Brain pericyte (primary cell): ENCODE data around the gene SYCE3.

Source experiments
- DNase-seq: peaks from one replicate; pipeline ENCODE4 v3.0.0-alpha.2; 2012; ENCODE audit warnings: low read depth, low spot score

The SYCE3 gene

DNA sequence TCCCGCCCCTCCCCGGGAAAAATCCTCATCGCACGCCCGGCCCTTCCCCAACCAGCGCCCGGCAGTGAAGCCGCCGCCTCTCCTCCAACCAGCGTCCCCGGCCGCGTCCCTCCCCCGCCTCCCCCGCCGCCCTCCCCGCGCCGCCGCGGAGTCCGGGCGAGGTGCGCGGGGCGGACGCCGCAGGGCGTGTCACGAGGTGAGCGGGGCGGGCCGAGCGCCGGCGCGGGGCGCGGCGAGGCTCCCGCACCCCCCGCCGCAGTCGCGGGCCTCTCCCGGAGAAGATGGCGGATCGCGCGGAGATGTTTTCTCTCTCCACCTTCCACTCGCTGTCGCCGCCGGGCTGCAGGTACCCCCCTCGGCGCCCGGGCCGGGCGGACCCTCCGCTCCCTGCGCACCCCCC is 37.8 kb upstream of the SYCE3 start, which contains the start of gene MAPK8IP2:
Gene MAPK8IP2, plus strand, starts transcription at position 256 of the 400 bp plus-strand sequence. Its CDS starts 26 bp downstream, at position 282.
- no peak for DNase-seq

DNA sequence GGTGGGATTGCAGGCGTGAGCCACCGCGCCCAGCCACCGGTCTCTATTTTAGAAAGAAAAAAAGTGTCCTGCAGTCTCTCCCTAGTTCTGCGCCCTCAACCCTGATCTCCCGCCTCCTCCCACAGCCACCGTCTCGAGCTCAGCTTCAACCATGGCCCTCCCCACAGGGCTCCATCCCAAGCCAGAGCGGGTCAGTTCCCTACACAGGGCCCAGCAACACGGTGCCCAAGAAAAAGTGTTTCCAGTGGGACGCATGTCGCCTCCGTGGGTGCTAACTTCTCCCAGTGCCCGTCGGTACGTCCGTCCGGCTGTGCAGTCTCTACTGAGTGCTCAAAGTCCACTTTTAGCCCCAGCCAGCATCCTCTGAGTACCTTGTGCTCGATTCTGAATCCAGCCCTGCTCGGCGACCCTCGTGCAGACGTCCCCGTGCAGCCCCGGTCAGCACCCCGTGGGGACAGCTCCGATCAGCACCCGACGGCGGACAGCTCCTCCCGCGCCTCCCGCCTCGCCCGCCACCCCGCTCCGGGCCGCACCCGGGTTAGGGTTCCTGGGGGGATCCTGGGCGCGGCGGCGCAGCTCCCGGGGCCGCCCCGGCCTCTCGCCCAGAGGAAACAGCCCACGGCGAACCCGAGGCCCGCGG is 37.2 kb upstream of the SYCE3 start:
- DNase-seq: no peak

DNA sequence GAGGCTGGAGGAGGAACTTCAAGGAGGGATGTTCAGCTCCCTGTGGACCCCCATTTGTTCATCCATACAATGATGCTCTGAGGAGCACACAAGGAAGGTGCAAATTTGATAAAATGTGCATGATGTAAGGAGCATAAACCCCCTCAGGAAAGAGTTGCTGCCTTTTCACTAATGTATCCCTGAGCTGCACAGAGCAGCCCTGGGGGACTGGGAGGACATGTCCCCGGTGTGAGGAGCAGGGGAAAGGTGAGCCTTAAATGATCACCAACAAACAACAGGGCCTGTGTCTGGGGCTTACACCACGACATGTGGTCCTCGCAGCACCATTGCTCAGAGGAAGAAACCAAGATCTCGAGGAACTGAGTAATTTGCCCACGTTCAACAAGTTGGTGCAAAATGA is 34.4 kb upstream of the SYCE3 start:
- DNase-seq: no peak

DNA sequence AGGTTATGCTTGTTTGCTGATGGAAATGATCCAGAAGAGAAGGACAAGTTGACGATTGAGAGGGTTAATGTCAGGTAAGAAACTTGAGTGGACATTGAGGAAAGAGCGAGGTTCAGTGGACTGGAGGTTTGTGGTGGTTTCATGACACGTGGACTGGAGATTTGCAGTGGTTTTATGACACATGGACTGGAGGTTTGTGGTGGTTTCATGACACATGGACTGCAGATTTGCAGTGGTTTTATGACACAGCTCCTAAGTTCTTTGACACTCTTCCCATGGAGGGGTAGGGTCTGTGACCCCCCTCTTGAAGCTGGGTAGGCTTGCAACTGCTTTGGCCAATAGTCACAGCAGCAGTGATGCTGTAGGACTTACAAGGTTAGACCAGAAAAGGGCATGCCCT is 32.5 kb upstream of the SYCE3 start:
- DNase-seq: no peak

DNA sequence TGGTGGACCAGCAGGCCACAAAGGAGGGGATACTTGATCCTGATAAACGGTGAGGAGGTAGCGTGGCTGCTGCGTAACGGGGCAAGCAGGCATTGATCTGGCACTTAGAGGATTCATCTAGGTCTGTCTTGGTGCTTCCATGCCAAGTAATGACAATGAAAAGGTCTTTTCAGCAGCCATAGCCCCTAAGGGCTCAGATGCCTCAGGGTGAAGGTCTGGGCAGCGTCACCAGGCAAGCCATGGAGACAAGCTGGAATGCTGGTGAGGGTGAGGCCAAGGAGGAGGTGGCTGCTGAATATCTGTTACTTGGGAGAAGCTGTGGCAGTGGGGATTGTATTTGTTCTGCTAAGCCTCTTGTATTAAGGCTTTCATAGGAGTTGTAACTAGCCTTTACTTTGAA is 24.7 kb upstream of the SYCE3 start:
- no peak for DNase-seq

DNA sequence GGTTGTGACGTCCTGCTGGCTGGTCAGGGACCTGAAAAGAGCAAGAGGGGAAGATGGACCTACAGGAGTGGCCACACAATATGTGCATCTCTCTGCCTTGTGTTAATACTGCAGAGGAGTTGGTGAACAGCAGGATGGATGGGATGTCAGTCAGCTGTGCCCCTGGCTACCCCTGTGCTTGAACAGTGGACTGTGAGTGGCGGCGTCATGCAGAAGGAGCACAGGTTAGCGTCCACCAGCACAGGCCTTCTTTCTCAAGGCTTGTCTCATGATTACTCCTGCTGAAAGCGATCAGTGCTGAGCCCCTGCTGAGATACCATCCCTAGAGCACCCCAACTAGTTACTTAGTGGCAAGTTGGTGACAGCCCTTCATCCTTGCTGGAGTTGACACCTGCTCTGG is 23.7 kb upstream of the SYCE3 start:
- no peak for DNase-seq

DNA sequence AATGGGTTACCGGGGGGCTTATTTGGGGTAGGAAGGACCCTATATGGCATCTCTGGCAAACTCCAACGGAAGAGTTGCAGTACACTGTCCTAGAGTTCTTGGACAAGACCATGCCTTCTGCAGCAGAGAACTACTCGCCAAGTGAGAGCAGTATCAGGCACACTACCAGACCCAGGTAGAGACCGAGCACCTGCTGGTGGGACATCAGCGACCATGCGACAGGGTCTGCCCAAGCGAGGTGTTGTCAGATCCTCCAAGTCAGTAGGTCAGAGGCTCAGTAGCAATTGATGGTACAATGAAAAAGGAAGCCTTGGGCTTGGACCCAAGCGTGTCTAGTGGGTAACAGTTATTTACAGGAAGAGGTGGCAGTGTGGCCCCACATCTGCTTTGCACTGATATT is 23.1 kb upstream of the SYCE3 start:
- no peak for DNase-seq

DNA sequence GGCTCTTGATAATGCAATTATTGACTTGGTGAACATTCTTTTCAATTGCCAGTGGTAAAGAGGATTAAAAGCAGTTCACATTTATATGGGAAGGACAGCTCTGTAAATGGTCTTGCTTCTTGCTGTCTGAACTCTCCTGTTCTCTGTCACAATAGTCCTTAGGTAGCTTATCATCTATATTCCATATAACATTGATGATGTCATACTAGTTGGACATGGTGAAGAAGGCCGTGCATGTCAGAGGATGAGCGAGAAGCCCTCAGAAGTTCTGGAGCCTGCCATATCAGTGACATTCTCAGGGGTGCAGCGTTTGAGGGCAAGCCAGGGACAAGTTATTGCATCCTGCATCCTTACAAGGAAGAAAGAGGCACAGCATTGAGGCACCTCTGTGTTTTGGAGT is 22.5 kb upstream of the SYCE3 start:
- no peak for DNase-seq

DNA sequence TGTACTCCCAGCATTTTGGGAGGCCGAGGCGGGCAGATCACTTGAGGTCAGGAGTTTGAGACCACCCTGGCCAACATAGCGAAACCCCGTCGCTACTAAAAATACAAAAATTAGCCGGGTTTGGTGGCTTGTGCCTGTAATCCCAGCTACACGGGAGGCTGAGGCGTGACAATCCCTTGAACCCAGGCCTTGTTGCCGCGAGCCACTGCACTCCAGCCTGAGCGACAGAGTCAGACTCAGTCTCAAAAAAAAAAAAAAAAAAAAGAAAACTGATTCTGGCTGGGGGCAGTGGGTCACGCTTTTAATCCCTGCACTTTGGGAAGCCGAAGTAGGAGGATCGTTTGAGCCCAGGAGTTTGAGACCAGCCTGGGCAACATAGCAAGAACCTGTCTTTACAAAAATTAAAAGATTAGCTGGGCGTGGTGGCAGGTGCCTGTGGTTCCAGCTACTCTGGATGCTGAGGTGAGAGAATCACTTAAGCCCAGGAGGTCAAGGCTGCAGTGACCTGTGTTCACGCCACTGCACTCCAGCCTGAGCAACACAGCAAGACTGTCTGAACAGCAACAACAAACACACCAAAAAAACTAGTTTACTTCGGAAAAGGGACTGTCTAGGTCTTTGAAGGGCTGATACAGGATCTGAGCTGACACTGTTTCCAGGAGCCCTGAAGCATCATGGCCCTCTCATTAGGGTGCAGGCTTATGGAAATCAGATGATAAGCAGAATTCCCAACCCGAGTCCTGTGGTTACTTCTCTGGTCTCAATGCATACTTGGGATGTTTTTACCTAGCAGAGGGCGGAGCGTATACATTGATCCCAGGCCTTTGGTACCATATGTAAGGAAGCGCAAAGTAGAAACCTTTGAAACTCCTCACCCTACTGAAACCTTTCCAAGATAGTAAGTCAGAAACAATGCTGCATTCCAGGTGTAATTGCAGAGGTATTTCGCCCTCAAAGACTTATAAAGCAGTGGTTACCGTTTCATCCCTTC is 21.7 kb upstream of the SYCE3 start:
- DNase-seq: no peak

DNA sequence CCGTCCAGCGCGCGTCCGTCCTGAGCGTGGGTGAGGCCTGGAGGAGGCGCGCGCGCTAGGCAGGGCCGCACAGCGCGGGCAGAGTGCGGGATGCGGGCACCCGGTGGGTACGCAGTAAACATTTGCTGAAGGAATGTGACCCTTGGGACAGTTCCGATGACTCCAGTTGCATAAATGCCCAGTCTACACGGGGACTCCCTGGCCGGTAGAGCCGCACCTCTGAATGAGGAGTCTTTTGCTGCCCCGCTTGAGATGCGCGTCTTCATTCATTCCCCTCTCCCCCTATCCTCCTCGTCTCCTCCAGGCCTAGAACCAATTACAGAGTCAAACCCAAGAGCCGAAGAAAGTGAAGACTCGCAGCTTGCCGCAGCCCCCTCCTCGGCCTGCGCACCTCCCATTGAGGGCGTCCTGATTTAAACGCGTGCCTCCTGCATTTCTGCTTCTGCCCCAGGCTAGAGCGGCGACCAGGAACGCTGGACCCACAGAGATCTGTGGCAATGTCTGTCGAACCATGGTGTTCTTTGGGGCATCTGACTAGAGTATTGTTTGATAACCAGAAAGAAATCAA is 20.7 kb upstream of the SYCE3 start:
- no peak for DNase-seq

DNA sequence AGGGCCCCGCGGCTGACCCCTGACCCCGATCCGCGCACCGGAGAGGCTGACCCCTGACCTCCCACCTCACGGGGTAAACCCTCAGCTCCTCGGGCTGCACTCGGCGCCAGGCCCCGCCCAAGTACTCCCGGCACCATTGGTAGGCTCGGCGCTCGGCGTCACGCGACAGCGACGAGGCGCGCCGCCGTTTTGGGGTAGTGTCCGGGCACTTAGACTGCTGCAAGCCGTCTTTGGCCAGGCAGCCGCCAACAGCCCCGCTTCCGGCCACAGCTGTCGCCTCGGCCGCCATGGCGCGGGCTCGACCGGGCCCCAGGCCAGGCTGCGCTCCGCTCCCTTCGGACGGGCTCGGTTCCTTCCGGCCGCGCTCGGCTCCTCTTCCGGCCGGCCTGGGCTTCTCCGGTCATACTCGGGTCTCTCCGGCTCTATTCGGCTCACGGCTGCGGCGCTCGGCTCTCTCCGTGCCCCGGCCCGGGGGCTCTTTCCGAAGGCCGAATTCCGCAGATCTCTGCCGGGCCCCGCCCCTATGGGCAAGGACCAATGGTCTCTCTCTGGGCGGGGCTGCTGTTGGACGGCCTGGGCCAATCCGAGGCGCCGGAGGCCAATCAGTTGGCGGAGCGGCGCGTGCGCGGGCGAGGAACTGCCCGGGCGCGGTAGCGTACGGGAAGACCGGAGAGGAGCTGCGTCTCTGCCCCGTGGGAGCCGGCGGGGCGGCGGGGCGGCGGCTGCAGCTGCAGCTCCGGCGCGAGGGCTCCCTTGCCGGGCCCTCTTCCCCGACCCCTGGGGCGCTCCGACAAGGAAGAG is 20.0 kb upstream of the SYCE3 start, which contains the start of gene CHKB:
Gene CHKB, minus strand, starts transcription at position 357 of the 801 bp plus-strand sequence. Its CDS starts 68 bp downstream, at position 289.
- peak; percentile 91 for DNase-seq

DNA sequence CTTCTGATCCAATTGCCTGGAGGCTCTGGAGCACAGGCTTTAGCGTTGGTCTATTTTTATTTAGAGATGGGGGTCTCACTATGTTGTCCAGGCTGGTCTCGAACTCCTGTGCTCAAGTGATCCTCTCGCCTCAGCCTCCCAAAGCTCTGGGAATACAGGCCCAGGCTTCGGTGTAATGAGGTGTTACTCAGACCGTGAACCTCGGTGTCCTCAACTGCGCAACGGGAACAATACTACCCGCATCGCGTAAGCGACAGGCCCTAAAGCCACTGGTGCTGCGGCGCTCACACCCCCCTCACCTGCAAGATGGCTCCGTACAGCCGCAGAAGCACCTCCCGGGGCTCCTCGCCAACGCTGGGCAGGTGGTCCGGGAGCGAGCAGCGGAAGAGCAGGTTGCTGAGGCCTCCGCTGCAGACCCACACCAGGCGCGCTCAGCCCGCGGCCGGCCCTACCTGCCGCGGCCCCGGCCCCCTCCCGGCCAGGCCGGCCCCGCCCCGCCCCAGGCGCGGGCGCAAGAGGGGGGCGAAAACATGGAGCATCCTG is 19.3 kb upstream of the SYCE3 start:
- DNase-seq: no peak

DNA sequence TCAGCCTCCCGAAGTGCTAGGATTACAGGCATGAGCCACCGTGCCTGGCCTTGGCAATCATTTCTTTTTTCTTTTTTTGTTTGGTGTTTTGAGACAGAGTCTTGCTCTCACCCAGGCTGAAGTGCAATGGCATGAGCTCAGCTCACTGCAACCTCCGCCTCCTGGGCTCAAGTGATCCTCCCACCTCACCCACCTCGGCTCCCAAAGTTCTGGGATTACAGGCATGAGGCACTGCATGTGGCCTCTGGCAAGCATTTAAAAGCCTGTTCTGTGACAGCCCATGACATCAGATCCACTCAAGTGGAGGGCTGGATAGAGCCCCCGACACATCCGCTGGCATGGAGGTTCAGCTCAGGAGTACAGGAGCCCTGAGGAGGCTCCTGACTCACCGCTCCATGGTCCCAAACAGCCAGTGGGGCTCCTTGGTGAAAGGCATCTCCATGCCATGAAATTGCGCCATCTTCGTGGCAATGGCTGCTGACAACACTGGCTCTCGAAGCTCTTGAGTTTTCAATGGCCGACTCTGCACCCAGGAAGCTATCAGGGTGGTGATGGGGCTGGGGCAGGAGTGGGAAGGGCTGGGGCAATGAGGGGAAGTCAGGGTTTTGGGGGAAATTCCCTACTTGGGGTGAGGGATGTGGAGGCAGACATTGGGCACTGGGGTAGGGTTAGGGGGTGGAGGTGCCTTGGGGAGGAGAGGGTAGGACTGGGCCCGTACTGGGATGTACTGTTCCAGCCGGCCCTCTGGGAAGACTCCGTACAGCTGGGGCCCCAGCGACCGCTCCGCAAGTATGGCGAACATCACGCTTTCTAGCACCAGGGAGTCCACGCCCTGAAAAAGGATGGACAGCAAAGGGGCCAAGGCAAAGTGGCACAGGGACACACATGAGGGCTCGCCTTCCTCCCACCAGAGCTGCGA is 18.6 kb upstream of the SYCE3 start:
- no peak for DNase-seq

DNA sequence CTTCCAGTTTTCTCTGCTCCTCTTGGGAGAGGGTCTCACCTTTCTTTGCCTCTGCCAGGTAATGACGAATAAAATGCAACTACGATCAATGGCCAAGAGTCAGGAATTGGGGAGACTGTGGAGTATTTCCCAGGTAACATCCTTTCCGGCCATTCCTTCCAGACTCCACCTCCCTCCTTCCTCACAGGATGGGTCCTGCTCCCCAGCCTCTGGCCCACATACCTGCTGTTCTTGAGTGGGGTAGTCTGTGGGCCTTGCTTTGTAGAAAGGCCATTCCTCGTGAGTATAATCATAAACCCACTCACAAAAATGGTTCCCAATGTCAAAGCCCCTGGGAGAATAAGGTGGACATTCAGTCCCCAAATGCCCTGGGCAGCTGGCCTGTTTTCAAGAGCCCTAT is 17.0 kb upstream of the SYCE3 start:
- no peak for DNase-seq

DNA sequence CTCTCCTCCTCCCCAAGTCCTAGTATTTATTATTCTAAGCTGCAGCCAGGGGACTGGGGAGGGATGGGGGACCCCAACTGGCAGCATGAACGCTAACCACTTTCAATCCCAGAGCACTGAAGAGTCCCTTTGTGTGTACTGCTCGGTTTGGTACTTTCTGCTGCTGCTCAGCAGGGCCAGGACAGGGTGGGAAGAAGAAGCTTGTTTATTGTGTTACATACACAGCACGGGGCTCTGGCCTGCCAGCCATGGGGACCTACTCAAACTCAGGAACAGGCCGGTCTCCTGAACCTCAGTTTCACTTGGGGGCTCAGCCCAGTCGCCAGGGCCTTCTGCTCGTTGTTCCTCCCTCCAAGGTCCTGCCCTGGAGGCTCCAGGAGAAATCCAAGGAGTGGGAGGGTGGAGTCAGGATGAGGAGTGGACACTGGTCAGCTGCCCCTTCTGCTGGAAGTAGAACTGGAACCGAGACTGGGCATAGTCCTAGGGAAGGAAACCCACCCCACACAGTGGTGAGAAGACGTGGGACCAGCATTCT is 16.1 kb upstream of the SYCE3 start:
- DNase-seq: no peak

DNA sequence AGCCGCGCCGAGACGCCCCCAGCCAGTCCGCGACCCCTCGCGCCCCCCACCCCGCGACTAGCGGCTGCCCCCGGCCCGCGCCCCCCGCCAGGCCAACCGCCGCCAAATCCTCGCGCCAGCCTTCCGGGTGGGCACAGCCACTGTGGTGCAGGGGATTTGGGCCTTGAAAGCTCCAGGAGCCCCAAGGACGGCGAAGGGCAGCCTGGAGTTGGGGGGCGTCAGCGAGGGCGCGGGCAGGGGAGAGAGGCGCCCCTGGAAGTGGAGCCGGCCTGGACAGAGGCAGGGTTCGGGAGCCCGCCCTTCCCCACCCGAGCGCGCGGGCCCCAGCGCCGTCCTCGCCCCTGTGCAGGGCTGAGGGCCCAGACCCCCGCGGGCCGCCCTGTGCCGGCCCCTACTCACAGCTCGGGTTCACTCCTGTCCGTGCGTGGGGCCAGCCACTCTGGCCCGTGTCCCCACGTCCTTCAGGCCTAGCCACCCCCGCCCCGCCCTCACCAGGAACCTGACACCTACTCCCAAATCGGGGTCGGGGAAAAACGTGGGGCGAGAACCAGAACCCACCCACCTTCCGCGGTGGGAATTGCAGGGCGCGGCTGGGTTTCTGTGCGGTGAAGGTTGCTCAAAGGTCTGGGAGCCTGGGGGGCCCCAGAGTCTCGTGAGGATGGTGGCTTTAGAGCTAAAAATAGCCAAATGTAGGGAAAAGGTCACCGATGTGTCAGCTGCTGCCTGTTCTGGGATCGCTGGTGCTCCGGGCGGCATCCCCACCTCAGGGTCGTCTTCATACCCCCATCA is 15.5 kb upstream of the SYCE3 start, which contains the start of gene CPT1B:
Gene CPT1B, minus strand, starts transcription at position 441 of the 789 bp plus-strand sequence. CDS start 512 bp downstream, outside the sequence.
- DNase-seq: no peak

DNA sequence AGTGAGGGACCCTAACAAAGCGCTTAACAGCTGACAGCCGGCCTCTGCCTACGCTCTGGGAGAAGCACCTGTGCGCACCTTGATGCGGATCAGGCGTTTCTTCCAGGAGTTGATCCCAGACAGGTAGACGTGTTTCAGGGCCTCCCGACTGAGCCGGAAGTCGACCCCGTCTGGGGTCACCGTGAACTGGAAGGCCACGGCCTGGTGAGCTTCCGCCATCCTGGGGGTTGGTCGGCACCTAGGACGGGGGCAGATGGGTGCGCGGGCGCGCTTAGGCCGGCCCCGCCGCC is 14.9 kb upstream of the SYCE3 start:
- no peak for DNase-seq

DNA sequence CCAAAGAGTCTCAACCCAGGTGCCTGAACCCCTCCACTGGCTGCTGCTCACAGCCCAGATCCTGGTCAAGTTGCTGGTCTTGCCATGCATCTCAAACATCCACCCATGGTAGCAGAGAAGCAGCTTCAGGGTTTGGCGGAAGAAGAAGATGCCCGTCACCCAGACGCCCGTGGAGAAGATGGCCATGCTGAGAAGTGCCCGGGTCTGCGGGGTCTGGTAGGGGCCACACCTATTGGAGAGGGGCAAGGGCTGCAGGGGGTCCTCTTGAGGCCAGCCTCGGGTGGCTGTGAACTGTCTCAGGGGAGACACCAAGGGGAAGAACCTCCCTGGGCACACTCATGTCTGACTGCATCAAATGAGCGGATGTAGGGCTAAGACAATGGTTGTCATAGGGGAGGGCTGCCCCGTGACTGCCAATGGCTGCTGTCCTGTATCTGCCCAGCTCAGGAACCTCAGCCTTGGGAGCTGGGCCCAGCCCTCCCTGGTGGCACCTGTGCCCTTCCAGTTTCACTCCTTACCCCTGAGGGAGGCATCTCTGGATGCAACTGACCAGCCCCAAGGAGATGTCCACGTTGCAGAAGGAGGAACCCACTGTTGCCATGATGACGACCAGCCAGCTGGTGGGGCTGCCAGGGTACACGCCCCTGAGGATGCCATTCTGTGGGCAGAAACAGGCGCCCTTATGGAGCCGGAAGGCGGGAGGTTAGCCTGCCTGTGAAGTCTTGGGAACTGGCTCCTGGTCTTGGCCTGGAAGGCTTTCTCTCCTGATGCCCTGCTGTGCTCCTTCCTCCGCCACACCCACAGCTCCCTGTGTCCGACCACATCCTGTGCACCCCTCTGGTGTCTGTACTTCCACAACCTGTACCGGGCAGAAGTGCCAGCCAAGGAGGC is 14.3 kb upstream of the SYCE3 start:
- no peak for DNase-seq
